HG03558 (cell line): ENCODE results near the gene TNMD.
"Not testable (repeated sequence)": the region's sequence is repeated elsewhere in the genome, so short reads cannot be mapped to it uniquely, and the experiment has no call there.

Source experiments
- ATAC-seq: cut with Tn5 transposase; IDR thresholded peaks from one replicate; pipeline ENCODE4 v1.9.1; 2021; ENCODE audit warnings: moderate number of reproducible peaks; ENCODE audit not compliant: unreplicated experiment; ENCODE audit errors: extremely low read depth

TNMD gene

DNA sequence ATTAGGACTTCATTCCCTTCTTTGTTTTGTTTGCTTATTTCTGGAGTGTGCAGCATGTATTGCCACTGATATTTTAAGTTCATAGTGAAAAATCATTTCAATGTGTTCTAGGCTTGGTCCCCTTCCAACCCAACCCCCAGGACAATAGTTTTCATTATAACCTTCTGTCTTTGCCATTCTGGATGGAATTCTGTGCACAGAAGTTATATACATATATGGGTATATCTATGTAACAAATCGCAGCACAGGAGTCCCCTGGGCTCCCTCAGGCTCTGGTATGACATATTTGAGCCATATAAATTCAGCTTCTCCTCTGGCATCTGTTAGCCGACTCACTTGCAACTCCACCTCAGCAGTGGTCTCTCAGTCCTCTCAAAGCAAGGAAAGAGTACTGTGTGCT, at the start of gene TNMD:
Gene TNMD, plus strand, starts transcription at position 326 of the 400 bp plus-strand sequence. CDS start 83 bp downstream, outside the sequence.
- no peak for ATAC-seq

DNA sequence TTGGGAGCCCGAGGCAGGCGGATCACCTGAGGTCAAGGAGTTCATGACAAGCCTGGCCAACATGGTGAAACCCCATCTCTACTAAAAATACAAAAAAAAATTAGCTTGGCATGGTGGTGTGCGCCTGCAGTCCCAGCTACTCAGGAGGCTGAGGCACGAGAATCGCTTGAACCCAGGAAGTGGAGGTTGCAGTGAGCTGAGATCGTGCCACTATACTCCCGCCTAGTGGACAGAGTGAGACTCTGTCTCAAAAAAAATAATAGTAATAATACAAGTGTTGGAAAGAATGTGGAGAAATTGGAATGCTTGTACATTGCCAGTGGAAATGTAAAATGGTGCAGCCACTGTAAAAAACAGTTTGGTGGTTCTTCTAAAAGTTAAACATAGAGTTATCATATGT, 19.2 kb upstream of the TNMD start:
- not testable (repeated sequence) for ATAC-seq

DNA sequence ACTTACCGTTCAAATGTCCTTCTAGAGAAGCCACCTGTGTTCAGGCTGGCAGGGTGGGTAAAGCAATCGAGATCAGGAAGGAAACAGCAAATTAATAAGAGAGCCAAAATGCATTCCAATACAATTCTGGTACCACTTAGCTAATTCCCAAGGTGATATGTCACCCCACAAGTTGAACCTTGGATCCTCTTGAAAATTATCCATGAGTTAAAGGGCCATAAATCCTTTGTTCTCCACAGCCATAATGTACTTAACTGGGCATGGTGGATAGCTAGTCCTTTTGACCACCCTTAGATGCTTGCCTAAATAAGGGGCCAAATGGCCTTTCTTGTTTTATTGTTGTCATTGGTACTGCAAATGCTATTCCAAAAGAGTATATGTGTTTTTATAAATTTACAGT, 2.0 kb downstream of the TNMD start:
- no peak for ATAC-seq

DNA sequence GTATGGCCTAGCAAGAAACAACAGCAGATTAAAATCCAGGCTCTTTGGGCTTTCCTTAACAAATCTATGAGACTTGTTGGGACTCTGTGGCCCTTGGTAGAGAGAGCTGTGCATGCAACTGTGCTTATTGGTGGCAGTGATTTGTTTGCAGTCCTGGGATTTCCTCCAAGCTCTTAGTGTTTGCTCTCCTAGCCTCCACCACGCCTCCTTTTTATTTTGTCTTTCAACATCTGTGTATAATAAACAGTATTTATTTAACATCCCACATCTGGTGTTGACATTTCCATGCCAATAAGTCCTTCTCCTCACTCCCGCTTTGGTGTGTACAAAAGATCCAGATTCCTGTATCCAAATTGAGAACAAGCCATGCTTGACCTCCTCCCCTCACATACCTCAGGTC, 3.1 kb downstream of the TNMD start:
- ATAC-seq: no peak

DNA sequence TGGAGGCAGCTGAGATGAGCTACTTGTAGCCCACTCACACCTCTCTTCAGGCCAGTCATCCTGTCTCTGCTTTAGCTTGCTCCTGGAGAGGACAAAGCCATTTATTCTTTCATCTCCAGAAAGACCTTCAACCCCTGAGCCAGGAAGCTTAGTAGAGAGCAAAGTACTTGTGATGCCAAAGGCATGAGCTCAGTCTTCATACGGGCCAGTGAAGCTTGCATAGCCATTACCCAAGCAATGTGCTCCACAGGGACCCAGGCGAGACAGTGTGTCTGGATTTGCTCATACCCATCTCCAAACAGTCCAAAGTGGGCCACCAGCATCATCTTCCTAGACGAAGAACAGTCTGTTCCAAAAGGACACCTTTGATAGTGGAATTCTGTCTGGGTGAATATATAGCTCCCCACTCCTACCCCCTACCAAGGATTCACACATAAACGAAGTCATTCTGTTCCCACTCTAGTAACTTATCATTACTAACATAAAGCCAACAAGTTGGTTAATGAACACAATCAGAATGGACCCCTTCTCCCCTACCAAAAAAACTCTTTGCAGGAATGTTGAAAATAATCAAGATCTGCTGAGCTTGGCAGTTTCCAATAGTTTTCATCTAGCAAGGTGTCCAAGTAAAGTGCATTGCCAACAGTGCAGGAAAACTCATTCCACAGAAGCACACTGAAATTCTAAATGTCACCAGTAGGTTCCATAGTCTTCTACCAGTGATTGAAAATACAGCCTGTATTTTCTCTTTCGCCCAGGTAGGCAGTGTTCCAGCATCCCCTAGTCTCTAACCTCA, 6.7 kb downstream of the TNMD start:
- no peak for ATAC-seq

DNA sequence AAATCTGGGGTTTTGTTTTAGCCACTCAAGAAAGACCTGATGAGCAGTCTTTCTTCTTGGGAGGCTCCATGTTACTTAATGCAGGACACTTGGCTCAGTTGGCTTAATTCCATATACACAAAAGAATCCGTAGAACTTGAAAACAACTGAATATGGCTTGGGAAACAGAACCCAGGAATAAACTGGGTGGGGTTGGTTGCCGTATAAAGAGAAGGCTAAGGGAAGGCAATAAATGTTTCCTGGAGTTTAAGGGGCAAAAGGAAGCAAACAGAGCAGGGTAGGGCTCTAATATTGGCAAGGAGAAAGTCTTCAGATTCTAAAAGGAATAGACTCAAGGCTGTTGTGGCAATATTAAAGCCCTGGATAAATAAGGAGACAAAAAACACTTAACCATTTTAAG, 8.4 kb downstream of the TNMD start:
- ATAC-seq: no peak

DNA sequence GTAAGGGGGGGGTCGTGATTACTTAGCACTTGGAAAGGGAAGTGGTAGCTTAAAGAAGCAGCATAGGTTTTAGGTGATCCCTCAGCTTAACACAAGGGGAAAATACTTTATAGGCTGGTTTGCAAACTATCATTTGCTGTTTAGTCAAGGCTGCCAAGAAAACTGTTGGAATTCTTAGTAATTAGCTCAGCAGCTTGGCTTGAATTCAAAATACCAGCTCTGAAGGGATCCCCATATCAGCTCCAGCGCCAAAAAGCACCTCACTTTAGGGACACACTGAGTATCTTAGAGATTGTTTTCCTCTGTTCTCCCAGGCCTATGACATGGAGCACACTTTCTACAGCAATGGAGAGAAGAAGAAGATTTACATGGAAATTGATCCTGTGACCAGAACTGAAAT, 8.8 kb downstream of the TNMD start:
- no peak for ATAC-seq

DNA sequence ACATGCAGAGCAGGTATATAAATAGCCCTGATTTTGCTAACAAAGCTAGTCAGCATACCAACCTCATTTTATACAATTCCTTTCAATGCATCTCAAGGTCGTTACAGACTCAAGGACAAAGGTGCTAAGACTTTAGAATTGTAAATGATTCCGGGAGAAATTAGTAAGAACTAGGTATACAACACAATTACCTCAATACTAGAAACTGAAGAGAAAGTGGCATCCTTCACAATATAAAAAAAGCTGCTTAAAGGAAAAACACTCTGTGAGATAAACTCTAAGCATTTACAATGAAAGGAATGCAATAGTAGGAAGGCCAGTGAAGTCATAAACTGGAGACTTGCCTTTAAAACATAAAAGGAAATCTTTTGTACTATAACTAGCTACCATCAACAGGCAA, 11.9 kb downstream of the TNMD start:
- no peak for ATAC-seq

DNA sequence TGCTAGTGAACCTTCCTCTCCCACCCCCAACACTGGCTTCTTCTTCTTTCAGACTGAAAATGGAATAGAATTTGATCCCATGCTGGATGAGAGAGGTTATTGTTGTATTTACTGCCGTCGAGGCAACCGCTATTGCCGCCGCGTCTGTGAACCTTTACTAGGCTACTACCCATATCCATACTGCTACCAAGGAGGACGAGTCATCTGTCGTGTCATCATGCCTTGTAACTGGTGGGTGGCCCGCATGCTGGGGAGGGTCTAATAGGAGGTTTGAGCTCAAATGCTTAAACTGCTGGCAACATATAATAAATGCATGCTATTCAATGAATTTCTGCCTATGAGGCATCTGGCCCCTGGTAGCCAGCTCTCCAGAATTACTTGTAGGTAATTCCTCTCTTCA, 14.7 kb downstream of the TNMD start:
- no peak for ATAC-seq

DNA sequence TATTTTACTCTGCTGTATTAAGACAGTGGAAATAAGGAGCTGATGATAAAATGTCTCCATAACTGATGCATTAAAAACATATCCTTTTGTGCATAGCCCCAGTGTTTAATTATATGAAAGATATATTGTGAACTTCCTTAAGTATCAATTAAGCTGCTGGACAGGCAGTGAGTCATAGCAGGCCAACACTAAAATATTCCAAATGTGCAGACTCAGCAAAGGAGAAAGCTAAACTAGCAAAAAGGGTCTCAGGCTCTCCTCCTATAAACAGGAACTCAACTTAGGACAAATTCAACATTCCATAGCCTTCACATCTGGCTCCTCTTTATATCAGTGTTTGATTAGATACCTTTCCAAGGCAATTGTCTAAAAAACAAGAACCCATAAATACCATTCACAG, 15.6 kb downstream of the TNMD start:
- ATAC-seq: no peak

DNA sequence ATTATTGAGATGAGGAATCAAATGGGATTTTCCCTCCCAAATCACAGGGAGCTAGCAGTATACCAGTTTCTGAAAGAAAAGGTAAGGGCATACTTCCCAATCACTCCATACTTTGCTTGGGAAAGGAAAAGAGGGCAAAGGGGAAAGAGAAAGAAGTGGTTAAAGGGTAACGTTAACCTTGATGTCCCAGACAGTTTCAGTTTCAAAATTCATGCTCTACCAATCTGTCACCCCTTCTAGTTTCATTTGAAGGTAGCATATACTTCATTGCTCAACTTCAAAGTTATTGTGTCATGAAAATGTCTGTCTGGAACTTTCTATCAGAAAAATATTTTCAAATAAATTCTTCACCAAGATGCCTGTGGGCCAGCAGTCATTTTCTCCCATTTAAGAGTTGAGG, 16.0 kb downstream of the TNMD start:
- no peak for ATAC-seq

DNA sequence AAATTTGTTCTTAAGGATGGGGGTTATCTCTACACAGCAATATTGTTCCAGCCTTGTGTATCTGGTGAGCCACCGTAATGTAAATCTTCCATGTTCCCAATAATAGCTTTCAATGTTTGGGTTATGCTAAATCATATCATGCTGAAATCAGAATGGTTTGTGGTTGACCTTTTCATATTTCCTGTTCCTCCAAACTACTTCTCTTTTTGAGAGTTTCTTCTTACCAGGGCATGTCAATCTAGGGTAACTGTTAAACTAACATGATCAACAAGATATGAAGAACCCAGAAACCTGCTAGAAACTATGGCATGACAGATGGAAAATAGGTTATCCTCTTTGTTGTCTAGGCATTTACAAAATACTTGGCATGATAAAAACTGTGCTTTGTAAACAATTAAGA, 22.0 kb downstream of the TNMD start:
- ATAC-seq: no peak

DNA sequence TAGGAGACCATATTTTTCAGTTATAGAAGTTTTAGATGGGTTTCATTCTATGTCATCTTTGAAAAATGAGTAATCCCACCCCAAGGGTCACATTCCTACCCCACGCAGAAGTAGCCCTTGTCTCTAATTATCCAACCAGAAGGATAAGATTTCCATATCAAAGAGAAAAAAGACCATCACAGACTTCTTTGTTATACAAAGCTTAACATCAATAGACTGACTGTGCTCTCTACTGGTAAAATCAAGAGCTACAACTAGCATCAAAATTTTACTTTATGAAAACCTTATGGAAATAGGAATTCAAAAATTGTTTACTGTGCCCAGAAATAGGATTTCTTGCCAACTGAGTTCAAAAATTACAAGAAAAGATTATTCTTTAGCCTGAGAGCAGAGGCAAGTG, 24.9 kb downstream of the TNMD start:
- ATAC-seq: no peak

DNA sequence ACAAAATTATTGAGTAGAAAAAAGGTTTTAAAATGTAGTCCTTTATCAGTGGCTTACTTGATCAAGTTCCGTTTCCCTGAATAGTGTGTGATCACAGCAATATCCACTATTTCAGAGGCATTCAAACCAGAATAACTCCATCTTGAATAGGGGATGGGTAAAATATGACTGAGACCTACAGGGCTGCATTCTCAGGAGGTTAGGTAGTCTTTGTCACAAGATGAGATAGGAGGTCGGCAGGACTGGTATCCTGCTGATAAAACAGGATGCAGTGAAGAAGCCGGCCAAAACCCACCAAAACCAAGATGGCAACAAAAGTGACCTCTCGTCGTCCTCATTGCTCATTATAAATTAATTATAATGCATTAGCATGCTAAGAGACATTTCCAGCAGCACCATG, 27.2 kb downstream of the TNMD start:
- ATAC-seq: no peak

DNA sequence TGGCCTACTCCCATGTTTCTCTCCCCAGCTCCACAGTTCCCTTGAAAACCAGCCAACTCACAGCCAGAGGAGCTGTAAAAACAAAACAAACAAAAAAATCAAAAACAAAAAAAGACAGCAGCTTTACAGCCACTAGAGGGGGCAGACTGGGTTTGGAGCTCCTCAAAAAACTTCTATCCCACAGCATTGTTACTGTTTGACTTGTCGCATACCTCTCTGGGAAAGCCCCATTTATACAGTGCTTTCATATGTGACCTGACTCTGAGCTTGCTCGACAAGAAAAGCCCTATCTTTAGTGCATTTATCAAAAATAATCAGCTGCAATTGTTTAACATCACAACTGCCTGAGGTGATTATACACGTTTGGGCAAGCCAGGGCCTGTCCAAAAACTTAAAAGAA, 30.3 kb downstream of the TNMD start:
- peak; percentile 100 for ATAC-seq

DNA sequence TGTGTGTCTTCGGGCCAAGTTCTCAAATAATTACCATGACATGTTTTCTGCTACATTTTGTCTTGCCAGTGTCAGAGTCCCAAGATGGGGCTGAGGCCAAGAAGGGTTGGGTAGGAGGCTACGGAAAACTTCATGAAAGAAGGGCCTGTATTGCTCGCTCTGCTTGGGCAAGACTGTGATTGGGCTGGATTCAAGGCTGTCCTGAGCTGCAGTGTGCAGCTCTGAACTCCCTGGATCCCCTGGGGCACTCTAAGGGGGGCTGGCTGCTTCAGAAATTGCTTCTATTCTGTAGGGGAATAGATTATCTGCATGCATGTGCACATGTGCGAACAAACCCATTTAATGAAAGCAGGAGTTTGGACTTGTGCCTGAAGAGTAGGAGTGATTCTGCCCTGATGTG, 38.3 kb downstream of the TNMD start:
- ATAC-seq: no peak

DNA sequence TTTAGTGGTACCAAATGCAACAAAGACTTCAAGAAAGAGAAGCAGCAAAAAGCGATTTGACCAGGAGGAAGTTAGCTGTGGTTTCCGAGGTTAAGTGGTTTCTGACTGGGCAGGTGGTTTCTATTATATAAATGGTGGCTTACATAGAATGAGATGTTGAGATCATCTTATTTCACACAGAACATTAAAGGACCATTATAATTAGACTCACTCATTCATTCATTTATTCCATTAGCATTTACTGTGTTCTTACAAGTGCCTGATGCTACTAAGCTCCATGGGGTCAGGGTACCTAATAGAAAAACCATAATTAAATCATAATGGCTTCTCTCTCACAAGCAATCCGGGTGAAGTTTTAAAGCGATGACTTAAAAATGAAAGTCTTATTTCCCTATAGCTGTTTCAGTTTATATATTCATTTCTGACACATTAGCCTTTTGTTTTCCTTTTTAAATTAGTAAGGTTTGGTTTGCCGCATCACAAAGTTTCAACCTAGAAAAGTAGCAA, 41.3 kb downstream of the TNMD start:
- ATAC-seq: peak; percentile 91

DNA sequence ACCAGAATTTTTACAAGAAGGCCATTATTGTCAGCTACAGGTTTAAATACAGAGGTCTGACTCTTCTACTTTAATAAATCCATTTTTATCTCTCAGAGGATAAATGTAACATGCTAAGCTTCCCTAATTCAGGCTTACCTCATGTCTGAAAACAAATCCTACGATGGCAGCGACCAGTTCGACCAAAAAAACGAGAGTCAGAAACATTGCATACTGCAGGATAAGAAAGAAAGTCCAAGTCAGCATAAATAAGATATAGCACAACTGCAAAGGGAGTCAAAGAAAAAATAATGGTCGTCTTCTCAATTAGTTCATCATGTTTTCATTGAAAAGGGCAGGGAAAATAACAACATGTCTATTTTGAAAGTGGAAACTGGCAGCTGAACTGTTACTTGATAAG, 50.3 kb downstream of the TNMD start:
- no peak for ATAC-seq

DNA sequence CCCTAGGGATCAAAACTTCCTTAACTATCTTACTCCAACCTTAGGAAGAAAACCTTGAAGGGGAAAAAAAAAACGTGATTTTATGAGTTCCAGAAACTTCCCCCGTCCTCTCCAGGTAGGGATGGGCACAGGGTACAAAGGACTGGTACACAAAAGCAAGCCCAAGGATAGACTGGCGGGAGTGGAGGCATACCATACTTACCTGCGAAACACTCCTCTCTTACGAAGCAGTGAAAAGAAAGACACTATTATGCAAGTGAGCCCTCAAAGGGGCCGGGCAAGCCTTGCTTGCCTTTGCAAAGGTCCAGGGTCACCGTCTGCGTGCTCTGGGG, 51.2 kb downstream of the TNMD start:
- no peak for ATAC-seq

DNA sequence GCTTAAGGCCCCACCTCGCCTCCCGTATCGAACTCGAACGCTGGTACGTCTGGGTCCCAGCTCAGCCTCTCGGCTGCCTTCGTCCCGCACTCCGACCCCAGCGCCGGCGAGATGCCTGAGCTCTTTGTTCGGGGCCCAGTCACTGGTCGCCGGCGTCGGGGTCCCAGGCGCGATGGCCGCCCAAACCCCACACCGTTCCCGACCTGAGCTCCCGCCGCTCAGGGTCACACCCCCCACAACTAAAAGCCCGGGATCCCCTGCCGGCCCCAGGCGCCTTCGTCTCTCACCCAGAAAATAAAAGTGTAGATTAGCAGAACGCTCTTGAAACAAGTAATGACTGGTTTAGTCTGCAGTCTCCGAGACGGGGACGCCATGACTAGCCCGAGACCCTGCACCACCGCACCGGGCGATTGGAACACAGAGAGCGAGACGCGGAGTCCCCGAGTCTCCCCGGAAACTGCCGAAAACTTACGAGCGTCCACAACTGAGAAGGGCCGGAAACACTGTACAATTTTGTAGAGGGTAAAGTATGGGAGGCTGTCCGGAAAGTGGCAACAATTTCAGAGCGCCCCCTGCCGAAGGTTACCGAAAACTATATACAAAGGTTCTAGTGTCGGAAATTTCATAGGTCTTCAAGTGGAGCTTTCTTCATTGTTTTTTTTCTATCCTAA, 51.7 kb downstream of the TNMD start, which contains the start of gene TSPAN6:
Gene TSPAN6, minus strand, starts transcription at position 486 of the 671 bp plus-strand sequence. Its CDS starts 112 bp downstream, at position 374.
- peak; percentile 88 for ATAC-seq

DNA sequence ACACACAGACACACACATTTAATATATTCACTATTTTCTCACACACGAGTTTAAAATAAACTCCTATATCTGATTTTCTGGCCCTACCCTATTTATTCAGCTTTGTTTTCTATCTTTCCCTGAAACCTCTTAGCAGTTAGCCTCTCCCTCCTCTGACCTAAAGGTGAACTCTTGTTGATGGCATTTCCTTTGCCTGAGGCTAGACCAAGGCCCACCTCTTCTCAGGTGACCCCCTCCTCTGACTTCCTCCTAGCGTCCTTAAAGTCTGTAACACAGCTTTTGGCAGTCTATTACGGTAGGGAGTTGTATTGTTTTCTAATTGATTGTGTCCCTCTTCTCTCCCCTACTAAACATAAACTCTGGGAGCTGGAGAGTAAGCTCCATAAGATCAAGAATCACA, 57.6 kb downstream of the TNMD start:
- ATAC-seq: no peak

DNA sequence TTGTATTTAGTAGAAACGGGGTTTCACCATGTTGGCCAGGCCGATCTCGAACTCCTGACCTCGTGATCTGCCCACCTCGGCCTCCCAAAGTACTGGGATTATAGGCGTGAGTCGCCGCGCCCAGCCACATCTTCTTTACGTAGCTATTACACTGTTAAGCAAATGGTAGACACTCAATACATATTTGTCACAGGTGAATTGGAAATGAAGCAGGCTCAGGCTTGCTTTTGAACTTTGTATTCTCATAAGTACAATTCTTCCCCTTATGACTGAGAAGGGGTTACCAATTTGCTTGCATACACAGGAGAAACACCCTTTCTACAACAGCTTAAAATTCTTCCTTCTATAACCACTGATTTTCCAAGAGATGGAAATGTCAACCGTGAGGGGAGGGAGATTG, 58.5 kb downstream of the TNMD start:
- no peak for ATAC-seq
